BE2C (cell line): ENCODE results near the gene ENTPD6.

Experiments
- DNase-seq: peaks from one replicate; pipeline ENCODE4 v3.0.0-alpha.2; 2020
- H3K27me3 ChIP-seq: fragments of 250-450 bp; sonication (Bioruptor Pico); 2 replicates; pipeline ENCODE4 v1.5.1; 2020; ENCODE audit warnings: mild to moderate bottlenecking
- H3K36me3 ChIP-seq: fragments of 250-450 bp; sonication (Bioruptor Pico); 2 replicates; pipeline ENCODE4 v1.5.1; 2020; ENCODE audit warnings: mild to moderate bottlenecking
- H3K4me1 ChIP-seq: fragments of 250-450 bp; sonication (Bioruptor Pico); 2 replicates; pipeline ENCODE4 v1.5.1; 2020
- H3K4me3 ChIP-seq: 2 replicates; pipeline ENCODE4 v1.5.1; 2011; ENCODE audit warnings: low read depth, low read length
- H3K9me3 ChIP-seq: fragments of 250-450 bp; sonication (Bioruptor Pico); 2 replicates; pipeline ENCODE4 v1.5.1; 2020
- CTCF ChIP-seq: IDR thresholded peaks from 2 replicates; pipeline ENCODE4 v1.5.1; 2012; ENCODE audit warnings: mild to moderate bottlenecking, low read depth, low read length

ENTPD6 gene

GRCh38 chr20:25209400-25209799 lies 13.9 kb downstream of the ENTPD6 start:
- H3K4me1 ChIP-seq, result no peaks in the 10 kb centered on the region
- no peak for DNase-seq
- no peaks in the 10 kb centered on the region for H3K27me3 ChIP-seq
- no peak overlapping the region for H3K4me3 ChIP-seq
- no peak for TF ChIP-seq CTCF
- H3K36me3 ChIP-seq, result peaks cover 14% of the 10 kb centered on the region
- H3K9me3 ChIP-seq, result no peaks in the 10 kb centered on the region

GRCh38 chr20:25209911-25210310 lies 14.4 kb downstream of the ENTPD6 start:
- no peaks in the 10 kb centered on the region for H3K9me3 ChIP-seq
- DNase-seq, result no peak
- no peak for TF ChIP-seq CTCF
- no peaks in the 10 kb centered on the region for H3K4me1 ChIP-seq
- no peaks in the 10 kb centered on the region for H3K27me3 ChIP-seq
- H3K4me3 ChIP-seq, result no peak overlapping the region
- peaks cover 16% of the 10 kb centered on the region for H3K36me3 ChIP-seq

- Histone ChIP-seq H3K27me3 (no peaks in the 10 kb centered on the region), H3K4me3 (no peak overlapping the region), H3K36me3 (peaks cover 23% of the 10 kb centered on the region), H3K9me3 (no peaks in the 10 kb centered on the region), H3K4me1 (no peaks in the 10 kb centered on the region)
- DNase-seq, result no peak
- no peak for TF ChIP-seq CTCF
Measured at GRCh38 chr20:25211273-25211672, 15.8 kb downstream of the ENTPD6 start.

- Histone ChIP-seq H3K4me3 (no peak overlapping the region), H3K36me3 (peaks cover 23% of the 10 kb centered on the region), H3K27me3 (no peaks in the 10 kb centered on the region), H3K4me1 (no peaks in the 10 kb centered on the region), H3K9me3 (no peaks in the 10 kb centered on the region)
- no peak for DNase-seq
- no peak for TF ChIP-seq CTCF
Measured at GRCh38 chr20:25212242-25212641, 16.7 kb downstream of the ENTPD6 start.

GRCh38 chr20:25213566-25214425 lies 18.3 kb downstream of the ENTPD6 start:
- Histone ChIP-seq H3K4me3 (no peak overlapping the region), H3K27me3 (no peaks in the 10 kb centered on the region), H3K4me1 (no peaks in the 10 kb centered on the region), H3K36me3 (peaks cover 25% of the 10 kb centered on the region), H3K9me3 (no peaks in the 10 kb centered on the region)
- no peak for TF ChIP-seq CTCF
- DNase-seq, result no peak

- no peaks in the 10 kb centered on the region for H3K27me3 ChIP-seq
- no peak for TF ChIP-seq CTCF
- H3K4me3 ChIP-seq, result no peak overlapping the region
- no peaks in the 10 kb centered on the region for H3K9me3 ChIP-seq
- no peak for DNase-seq
- H3K36me3 ChIP-seq, result peaks cover 31% of the 10 kb centered on the region
- H3K4me1 ChIP-seq, result no peaks in the 10 kb centered on the region
Measured at GRCh38 chr20:25214426-25214790, 18.9 kb downstream of the ENTPD6 start.
